GM23248 (cell line): ENCODE measurements around the gene PCED1A. TPM values are rescaled to one million over a fixed set of nuclear protein-coding genes. Genes with fewer than 3 reads are reported as not detected.

Source experiments
- DNase-seq: peaks from one replicate; pipeline ENCODE4 v3.0.0-alpha.2; 2015
- H2AFZ ChIP-seq: fragments of 200-600 bp; sonication (generic); 2 replicates; pipeline ENCODE4 v1.6.1; 2016; ENCODE audit warnings: antibody characterized with exemption
- H3F3A ChIP-seq: fragments of 200-600 bp; sonication (generic); 2 replicates; pipeline ENCODE4 v1.6.1; 2016; ENCODE audit warnings: mild to moderate bottlenecking, antibody characterized with exemption, mixed run types; ENCODE audit not compliant: insufficient read depth
- H3K27ac ChIP-seq: fragments of 200-600 bp; sonication (generic); 2 replicates; pipeline ENCODE4 v1.5.1; 2016; ENCODE audit warnings: mild to moderate bottlenecking
- H3K27me3 ChIP-seq: fragments of 200-600 bp; sonication (generic); replicated peaks from 2 replicates; pipeline ENCODE4 v1.6.1; 2016; ENCODE audit warnings: mild to moderate bottlenecking; ENCODE audit not compliant: insufficient read depth
- H3K36me3 ChIP-seq: fragments of 200-600 bp; sonication (generic); 2 replicates; pipeline ENCODE4 v1.6.1; 2016; ENCODE audit warnings: low read depth, mild to moderate bottlenecking
- H3K4me1 ChIP-seq: fragments of 200-600 bp; sonication (generic); 2 replicates; pipeline ENCODE4 v1.6.1; 2016; ENCODE audit warnings: mild to moderate bottlenecking; ENCODE audit not compliant: insufficient read depth
- H3K4me2 ChIP-seq: fragments of 200-600 bp; sonication (generic); one replicate; pipeline ENCODE4 v1.6.1; 2016; ENCODE audit warnings: mild to moderate bottlenecking; ENCODE audit not compliant: unreplicated experiment
- H3K4me3 ChIP-seq: fragments of 200-600 bp; sonication (generic); 2 replicates; pipeline ENCODE4 v1.5.1; 2016; ENCODE audit warnings: mild to moderate bottlenecking
- H3K79me2 ChIP-seq: fragments of 200-600 bp; sonication (generic); 2 replicates; pipeline ENCODE4 v1.6.1; 2016; ENCODE audit warnings: mild to moderate bottlenecking; ENCODE audit not compliant: insufficient read depth
- H3K9ac ChIP-seq: fragments of 200-600 bp; sonication (generic); 2 replicates; pipeline ENCODE4 v1.6.1; 2016; ENCODE audit warnings: mild to moderate bottlenecking
- H3K9me2 ChIP-seq: fragments of 200-600 bp; sonication (generic); 2 replicates; pipeline ENCODE4 v1.6.1; 2016; ENCODE audit warnings: mixed run types, mild to moderate bottlenecking, moderate library complexity; ENCODE audit not compliant: insufficient read depth
- H3K9me3 ChIP-seq: fragments of 200-600 bp; sonication (generic); one replicate; pipeline ENCODE4 v1.6.1; 2017; ENCODE audit warnings: low read depth
- H4K20me1 ChIP-seq: fragments of 200-600 bp; sonication (generic); 2 replicates; pipeline ENCODE4 v1.6.0; 2016; ENCODE audit not compliant: insufficient read depth
- EZH2 ChIP-seq: fragments of 200-600 bp; sonication (generic); IDR thresholded peaks from 2 replicates; pipeline ENCODE4 v1.6.1; 2018; ENCODE audit warnings: antibody characterized with exemption, mild to moderate bottlenecking; ENCODE audit not compliant: insufficient read depth, poor library complexity, severe bottlenecking
- EZH2phosphoT487 ChIP-seq: fragments of 200-600 bp; sonication (generic); IDR thresholded peaks from 2 replicates; pipeline ENCODE4 v1.6.1; 2018; ENCODE audit warnings: antibody characterized with exemption, moderate library complexity, mild to moderate bottlenecking, low read depth; ENCODE audit not compliant: insufficient read depth
- WGBS, 2 experiments: methylation state at CpG; one replicate each; pipeline ENCODE4 v1.1.6; 2015 to 2017; ENCODE audit warnings: low lambda C conversion rate in 2 of 2, low coverage in 1 of 2; ENCODE audit errors: missing lambda C conversion rate in 2 of 2; 5-methylcytosine and 5-hydroxymethylcytosine counted together
- in situ Hi-C: fragments of 300-500 bp; cut with MboI; formaldehyde crosslinking; loops from 2 replicates; pipeline ENCODE4 v1.15.0; 2020
- polyA plus RNA-seq: library from polyadenylated mRNA; unstranded; fragments of >200 nt; fragmentation: Nextera tagmentation; extraction: Ambion mirVana; gene quantifications from 2 replicates; pipeline ENCODE4 v1.2.1, GENCODE V29; 2016
- total RNA-seq: library from RNA; depleted of rRNA; stranded (reverse); fragments of >200 nt; shearing (Covaris generic); gene quantifications from 2 replicates; pipeline ENCODE4 v1.2.3, GENCODE V29; 2014

The PCED1A gene
- total and polyA plus RNA-seq, 2 experiments from 2014 or later: 17.3 to 39.2 TPM

- Histone ChIP-seq H3K4me2 (no peak overlapping the region), H3K9ac (no peak overlapping the region), H3F3A (no peaks in the 10 kb centered on the region), H3K79me2 (no peaks in the 10 kb centered on the region), H3K27ac (no peak overlapping the region), H3K4me1 (no peaks in the 10 kb centered on the region), H3K4me3 (no peak overlapping the region), H3K27me3 (peaks cover 67% of the 10 kb centered on the region), H3K36me3 (no peaks in the 10 kb centered on the region), H2AFZ (no peak overlapping the region), H3K9me3 (peaks cover 3% of the 10 kb centered on the region), H3K9me2 (no peaks in the 10 kb centered on the region), H4K20me1 (no peaks in the 10 kb centered on the region)
- WGBS, 2 experiments: 27 to 56% methylated on average over 2 to 4 of the region's 4 CpGs
- in situ Hi-C loops: no loop called here
- DNase-seq: no peak
- no peak for TF ChIP-seq EZH2
- TF ChIP-seq EZH2phosphoT487: no peak
These were observed 33.4 kb downstream of the PCED1A start for GRCh38 chr20:2807019-2807418.

- peaks cover 71% of the 10 kb centered on the region for H3K27me3 ChIP-seq
- no peaks in the 10 kb centered on the region for H3K9me2 ChIP-seq
- H4K20me1 ChIP-seq: no peaks in the 10 kb centered on the region
- peaks cover under 1% of the 10 kb centered on the region for H3K9me3 ChIP-seq
- TF ChIP-seq EZH2: no peak
- no peak for TF ChIP-seq EZH2phosphoT487
- H3K79me2 ChIP-seq: no peaks in the 10 kb centered on the region
- no peak overlapping the region for H3K4me2 ChIP-seq
- no peak overlapping the region for H3K4me3 ChIP-seq
- 43% methylated on average over 4 of the region's 4 CpGs for WGBS, 2 experiments
- H3K4me1 ChIP-seq: no peaks in the 10 kb centered on the region
- no peak overlapping the region for H3K9ac ChIP-seq
- H3F3A ChIP-seq: no peaks in the 10 kb centered on the region
- in situ Hi-C loops: no loop called here
- H3K36me3 ChIP-seq: no peaks in the 10 kb centered on the region
- no peak overlapping the region for H3K27ac ChIP-seq
- no peak overlapping the region for H2AFZ ChIP-seq
- no peak for DNase-seq
These were observed 34.1 kb downstream of the PCED1A start for GRCh38 chr20:2806351-2806701.

GRCh38 chr20:2805689-2806350, 34.6 kb downstream of the PCED1A start:
- peaks cover 76% of the 10 kb centered on the region for H3K27me3 ChIP-seq
- 23 to 27% methylated on average over 20 to 22 of the region's 22 CpGs for WGBS, 2 experiments
- no peaks in the 10 kb centered on the region for H3K4me1 ChIP-seq
- H3K36me3 ChIP-seq: no peaks in the 10 kb centered on the region
- H3K4me3 ChIP-seq: no peak overlapping the region
- no peaks in the 10 kb centered on the region for H3K79me2 ChIP-seq
- H3K9me3 ChIP-seq: no peaks in the 10 kb centered on the region
- no peak overlapping the region for H3K9ac ChIP-seq
- H3F3A ChIP-seq: no peaks in the 10 kb centered on the region
- H4K20me1 ChIP-seq: no peaks in the 10 kb centered on the region
- H2AFZ ChIP-seq: no peak overlapping the region
- in situ Hi-C loops: no loop called here
- H3K9me2 ChIP-seq: no peaks in the 10 kb centered on the region
- TF ChIP-seq EZH2phosphoT487 (no peak), EZH2 (no peak)
- H3K27ac ChIP-seq: no peak overlapping the region
- DNase-seq: no peak
- no peak overlapping the region for H3K4me2 ChIP-seq

- Histone ChIP-seq H3K79me2 (no peaks in the 10 kb centered on the region), H2AFZ (no peak overlapping the region), H3F3A (no peaks in the 10 kb centered on the region), H3K36me3 (no peaks in the 10 kb centered on the region), H3K9me3 (no peaks in the 10 kb centered on the region), H4K20me1 (no peaks in the 10 kb centered on the region), H3K9ac (no peak overlapping the region), H3K27me3 (peaks cover 81% of the 10 kb centered on the region), H3K4me3 (no peak overlapping the region), H3K27ac (no peak overlapping the region), H3K9me2 (no peaks in the 10 kb centered on the region), H3K4me2 (no peak overlapping the region), H3K4me1 (no peaks in the 10 kb centered on the region)
- in situ Hi-C loops: no loop called here
- peak; percentile 52 for DNase-seq
- TF ChIP-seq EZH2 (no peak), EZH2phosphoT487 (no peak)
- WGBS, 2 experiments: 9 to 10% methylated on average over 33 to 49 of the region's 49 CpGs
These were observed 35.4 kb downstream of the PCED1A start for GRCh38 chr20:2804852-2805688.
